A673 (cell line): ENCODE measurements around the gene NRAP. TPM values are rescaled to one million over a fixed set of nuclear protein-coding genes. Genes with fewer than 3 reads are reported as not detected.

Experiments
- BruUV-seq: library from RNA; stranded (reverse); fragments of 400-500 nt; replicated peaks from 2 replicates; lab custom pipeline; 2021; lab: Mats Ljungman, UMichigan
- CTCF ChIA-PET: fragments of 300-600 bp; sonication (Branson Sonifier 250); formaldehyde crosslinking; loops from one replicate; lab custom pipeline; 2022; ENCODE audit warnings: antibody characterized with exemption; lab: Charles Lee
- POLR2A ChIA-PET: fragments of 300-600 bp; sonication (Branson Sonifier 250); formaldehyde crosslinking; loops from one replicate; lab custom pipeline; 2022; ENCODE audit warnings: antibody characterized with exemption; ENCODE audit not compliant: low non-redundant PET; lab: Charles Lee
- DNase-seq: peaks from one replicate; pipeline ENCODE4 v3.0.0-alpha.2; 2015; ENCODE audit warnings: low spot score
- H3K27ac ChIP-seq: fragments of 200-600 bp; sonication (generic); 2 replicates; pipeline ENCODE4 v1.5.1; 2016; ENCODE audit warnings: mixed run types, low read depth, mild to moderate bottlenecking, mixed read lengths, antibody characterized with exemption, low read length; ENCODE audit not compliant: poor library complexity, severe bottlenecking
- H3K27me3 ChIP-seq: fragments of 200-600 bp; sonication (generic); replicated peaks from 2 replicates; pipeline ENCODE4 v1.6.1; 2017; ENCODE audit warnings: mixed run types, low read depth, mild to moderate bottlenecking, mixed read lengths, antibody characterized with exemption, low read length; ENCODE audit not compliant: insufficient read depth, poor library complexity
- H3K36me3 ChIP-seq: fragments of 200-600 bp; sonication (generic); 2 replicates; pipeline ENCODE4 v1.6.1; 2016; ENCODE audit warnings: mixed run types, mild to moderate bottlenecking, mixed read lengths, antibody characterized with exemption, low read length; ENCODE audit not compliant: insufficient read depth, poor library complexity, severe bottlenecking
- H3K4me1 ChIP-seq: fragments of 200-600 bp; sonication (generic); 2 replicates; pipeline ENCODE4 v1.6.1; 2017; ENCODE audit warnings: mixed run types, mild to moderate bottlenecking, mixed read lengths, antibody characterized with exemption, low read length; ENCODE audit not compliant: insufficient read depth, poor library complexity, severe bottlenecking
- H3K4me3 ChIP-seq: fragments of 200-600 bp; sonication (generic); 2 replicates; pipeline ENCODE4 v1.5.1; 2016; ENCODE audit warnings: low read depth, mixed run types, mild to moderate bottlenecking, mixed read lengths, low read length; ENCODE audit not compliant: poor library complexity, severe bottlenecking
- H3K9me3 ChIP-seq: fragments of 200-600 bp; sonication (generic); 2 replicates; pipeline ENCODE4 v1.6.1; 2016; ENCODE audit warnings: mixed run types, low read depth, mild to moderate bottlenecking, mixed read lengths, antibody characterized with exemption, low read length; ENCODE audit not compliant: poor library complexity, severe bottlenecking
- CTCF ChIP-seq: fragments of 300-800, 200-600 bp; sonication (generic); conservative IDR thresholded peaks from 2 replicates; pipeline ENCODE4 v1.5.1; 2017; ENCODE audit warnings: low read depth, mild to moderate bottlenecking, antibody characterized with exemption, low read length, moderate library complexity, mixed read lengths
- EZH2 ChIP-seq: fragments of 200-600 bp; sonication (generic); IDR thresholded peaks from 2 replicates; pipeline ENCODE4 v1.6.1; 2017; ENCODE audit warnings: borderline replicate concordance, low read depth, mild to moderate bottlenecking, mixed read lengths, antibody characterized with exemption, low read length; ENCODE audit not compliant: poor library complexity, severe bottlenecking
- intact Hi-C: fragments of 100-400 bp; cut with micrococcal nuclease; formaldehyde crosslinking; loops from one replicate; pipeline ENCODE4 v1.10.0; 2022; ENCODE audit not compliant: unreplicated experiment
- total RNA-seq: library from RNA; stranded (reverse); gene quantifications from 2 replicates; pipeline ENCODE4 v1.2.3, GENCODE V29; 2021

NRAP gene
- total RNA-seq, 1 experiment from 2014 or later: 0.34 TPM

GRCh38 chr10:113543107-113543955, 120.5 kb downstream of the NRAP start:
- Histone ChIP-seq H3K27ac (no peak overlapping the region), H3K4me1 (no peaks in the 10 kb centered on the region), H3K36me3 (no peaks in the 10 kb centered on the region), H3K27me3 (no peaks in the 10 kb centered on the region), H3K4me3 (no peak overlapping the region), H3K9me3 (no peaks in the 10 kb centered on the region)
- intact Hi-C loops: no loop called here
- BruUV-seq: no TSS peak
- TF ChIP-seq CTCF (no peak), EZH2 (no peak)
- no peak for DNase-seq
- ChIA-PET CTCF (no interaction called here), POLR2A (no interaction called here)

- TF ChIP-seq CTCF: no peak
- TF ChIP-seq EZH2: no peak
- Histone ChIP-seq H3K27ac (no peak overlapping the region), H3K4me1 (no peaks in the 10 kb centered on the region), H3K4me3 (no peak overlapping the region), H3K27me3 (no peaks in the 10 kb centered on the region), H3K9me3 (no peaks in the 10 kb centered on the region), H3K36me3 (no peaks in the 10 kb centered on the region)
- POLR2A ChIA-PET: no interaction called here
- no TSS peak for BruUV-seq
- no peak for DNase-seq
- intact Hi-C loops: no loop called here
- CTCF ChIA-PET: no interaction called here
Observed at GRCh38 chr10:113541549-113541927, 122.3 kb downstream of the NRAP start.

GRCh38 chr10:113540845-113541548, 122.8 kb downstream of the NRAP start:
- no peaks in the 10 kb centered on the region for H3K4me1 ChIP-seq
- H3K4me3 ChIP-seq: no peak overlapping the region
- no peak overlapping the region for H3K27ac ChIP-seq
- CTCF ChIA-PET: no interaction called here
- DNase-seq: no peak
- no TSS peak for BruUV-seq
- POLR2A ChIA-PET: no interaction called here
- H3K27me3 ChIP-seq: no peaks in the 10 kb centered on the region
- no peaks in the 10 kb centered on the region for H3K36me3 ChIP-seq
- no peaks in the 10 kb centered on the region for H3K9me3 ChIP-seq
- intact Hi-C loops: no loop called here
- no peak for TF ChIP-seq EZH2
- TF ChIP-seq CTCF: no peak
